ENCODE data around the gene RHBDL2.

GRCh38 chr1:38889589-38889988, 52.0 kb downstream of the RHBDL2 start:
- TF ChIP-seq CTCF (IDR thresholded peaks at IDR 0.05; ENCODE audit: low read depth, low read length, poor library complexity, severe bottlenecking) (no peak), EZH2phosphoT487 (IDR thresholded peaks at IDR 0.05; ENCODE audit: borderline replicate concordance, low read length) (no peak)

Data from DOHH2 (cell line).